Endometrial microvascular endothelial cells (primary cell): ENCODE data around the gene PDZD2. TPM values are rescaled to one million over a fixed set of nuclear protein-coding genes. Genes with fewer than 3 reads are reported as not detected.
"Not testable (repeated sequence)": the region's sequence is repeated elsewhere in the genome, so short reads cannot be mapped to it uniquely, and the experiment has no call there.

Experiments used
- in situ Hi-C: cut with HindIII; loops from 2 replicates; pipeline ENCODE4 v1.10.0; 2017; ENCODE audit warnings: low sequenced_read_pairs, low pct_unique_long_range_greater_than_20kb; ENCODE audit errors: inconsistent ontology term
- total RNA-seq: library from RNA; depleted of rRNA; stranded (reverse); fragments of >200 nt; gene quantifications from one replicate; pipeline ENCODE4 v1.2.3, GENCODE V29; 2015; ENCODE audit errors: inconsistent ontology term

Gene PDZD2
- total RNA-seq, 1 donor from 2014 or later: 5.4 TPM

DNA sequence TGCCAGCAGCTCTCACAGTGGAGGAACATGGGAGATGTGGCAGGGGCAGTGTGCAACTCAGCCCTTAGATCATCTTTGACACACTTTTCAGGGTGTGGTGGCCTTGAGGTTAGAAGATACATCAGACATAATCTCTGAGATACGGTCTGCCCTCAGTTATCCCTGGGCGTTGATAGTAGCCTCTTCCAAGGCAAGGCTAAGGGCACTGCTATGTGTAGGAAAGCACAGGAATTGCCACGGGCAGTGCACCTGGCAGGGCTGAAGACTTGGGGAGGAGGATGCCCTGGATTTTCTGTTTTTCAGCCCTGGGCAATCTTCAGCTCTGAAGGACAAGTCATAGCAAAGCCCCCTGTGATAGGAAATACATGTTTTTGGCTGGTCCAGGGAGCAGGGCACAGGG lies 328.5 kb downstream of the PDZD2 start:
- in situ Hi-C loops: no loop called here

DNA sequence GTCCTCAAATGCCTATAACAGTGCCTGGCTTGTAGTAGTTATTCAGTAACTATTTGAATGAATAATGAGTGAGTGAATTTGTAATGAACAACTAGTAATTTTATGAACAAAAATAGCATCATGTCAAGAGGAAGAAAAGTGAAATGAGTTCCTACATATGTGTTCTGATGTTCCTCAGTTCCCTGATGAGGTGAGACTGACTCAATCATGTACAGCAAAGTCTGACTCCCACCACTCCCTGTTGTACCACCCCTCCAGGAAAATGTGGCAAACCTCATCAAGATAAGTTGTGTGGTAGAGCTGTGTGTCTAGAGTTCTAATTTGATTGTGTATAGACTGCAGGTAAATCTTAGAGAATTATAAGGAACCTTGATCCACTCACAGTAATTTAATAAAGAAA lies 333.6 kb downstream of the PDZD2 start:
- in situ Hi-C loops: no loop called here

DNA sequence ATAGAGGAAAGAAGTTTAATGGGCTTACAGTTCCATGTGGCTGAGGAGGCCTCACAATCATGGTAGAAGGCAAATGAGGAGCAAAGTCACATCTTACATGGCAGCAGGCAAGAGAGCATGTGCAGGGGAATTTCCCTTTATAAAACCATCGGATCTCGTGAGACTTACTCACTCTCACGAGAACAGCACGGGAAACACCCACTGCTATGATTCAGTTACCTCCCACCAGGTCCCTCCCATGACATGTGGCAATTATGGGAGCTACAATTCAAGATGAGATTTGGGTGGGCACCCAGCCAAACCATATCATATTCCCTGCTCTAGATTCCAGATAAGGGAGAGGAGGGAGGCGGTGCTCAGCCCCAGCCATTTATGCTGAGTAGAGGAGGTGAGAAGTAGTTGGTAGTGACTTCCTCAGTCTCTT lies 336.3 kb downstream of the PDZD2 start:
- in situ Hi-C loops: not testable (repeated sequence)

DNA sequence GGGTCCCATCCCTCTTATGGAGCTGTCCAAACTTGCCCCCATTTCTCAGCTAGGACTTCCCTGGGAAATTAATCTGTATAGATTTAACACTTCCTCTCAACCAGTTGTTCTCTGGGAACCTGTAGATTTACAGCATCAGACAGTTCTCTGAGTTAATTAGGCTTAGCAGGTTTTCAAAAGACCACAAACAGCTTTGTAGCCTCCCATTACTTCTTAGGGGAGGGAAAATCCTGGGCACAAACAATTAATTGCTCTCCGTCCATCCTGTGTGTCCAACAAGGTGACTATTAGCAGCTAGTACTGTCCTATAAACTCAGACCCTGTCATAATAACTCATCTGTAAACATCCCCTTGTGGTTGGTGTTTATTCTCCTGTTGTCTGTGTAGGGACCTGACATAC lies 337.2 kb downstream of the PDZD2 start:
- in situ Hi-C loops: no loop called here

DNA sequence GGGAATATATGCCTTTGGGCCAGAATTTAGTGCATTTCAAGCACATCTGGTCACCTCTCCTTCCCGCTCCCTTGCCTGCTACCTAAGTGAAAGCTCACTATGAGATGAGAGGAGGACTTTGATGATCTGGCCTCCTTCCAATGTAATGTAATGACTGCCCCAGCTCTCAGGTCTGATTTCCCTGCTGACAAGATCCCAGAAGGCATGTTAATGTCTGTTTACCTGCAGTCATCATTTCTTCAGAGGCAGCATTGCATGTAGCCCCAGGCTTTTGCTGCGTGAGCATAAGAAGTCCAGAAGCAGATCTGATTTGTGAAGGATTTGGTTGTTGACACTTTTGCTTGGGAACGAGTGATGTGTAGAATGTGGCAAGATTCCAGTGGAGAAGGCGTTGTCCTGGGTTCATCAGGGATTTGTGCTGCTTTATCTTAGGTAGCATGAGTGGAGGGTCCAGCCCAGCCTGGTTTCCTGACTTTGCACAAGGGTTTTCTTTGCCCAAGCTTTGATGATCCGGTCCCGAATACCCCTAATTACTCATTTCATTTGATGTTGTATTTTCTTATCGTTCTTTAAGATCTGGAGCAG lies 342.5 kb downstream of the PDZD2 start:
- in situ Hi-C loops: no loop called here

DNA sequence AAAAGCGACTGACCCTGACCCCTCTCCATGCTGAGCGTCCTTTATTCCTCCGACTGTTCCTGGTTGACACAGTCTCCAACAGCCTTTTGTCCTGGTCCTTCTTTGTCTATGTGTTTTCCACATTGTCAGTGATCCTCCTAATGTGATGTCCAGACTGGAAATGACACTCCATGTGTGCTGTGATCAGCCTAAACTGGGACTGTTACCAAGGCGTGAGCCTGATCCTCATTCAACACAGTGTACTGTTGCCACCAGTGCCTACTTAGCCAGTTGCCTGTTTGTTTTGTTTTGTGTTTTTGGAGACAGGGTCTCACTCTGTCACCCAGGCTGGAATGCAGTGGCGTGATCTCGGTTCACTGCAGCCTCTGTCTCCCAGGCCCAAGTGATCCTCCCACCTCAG lies 343.1 kb downstream of the PDZD2 start:
- in situ Hi-C loops: no loop called here

DNA sequence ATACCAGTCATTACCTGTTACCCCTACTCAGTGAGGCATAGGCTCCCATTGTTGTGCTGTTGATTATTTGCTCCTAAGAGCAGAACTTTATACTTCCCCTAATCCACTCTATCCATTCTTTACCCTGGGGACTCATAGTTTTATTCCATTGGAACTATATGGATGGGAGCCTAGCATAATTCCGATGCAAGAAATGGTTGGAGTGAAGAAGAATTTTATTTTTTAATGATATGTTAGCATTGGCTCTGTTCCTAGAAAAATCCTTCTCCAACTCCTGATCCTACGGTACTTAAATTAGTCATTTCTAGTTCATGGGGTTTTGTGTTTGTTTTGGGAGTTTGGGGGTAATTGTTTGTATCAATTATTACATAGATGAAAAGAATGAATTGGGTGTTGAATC lies 343.7 kb downstream of the PDZD2 start:
- in situ Hi-C loops: no loop called here

DNA sequence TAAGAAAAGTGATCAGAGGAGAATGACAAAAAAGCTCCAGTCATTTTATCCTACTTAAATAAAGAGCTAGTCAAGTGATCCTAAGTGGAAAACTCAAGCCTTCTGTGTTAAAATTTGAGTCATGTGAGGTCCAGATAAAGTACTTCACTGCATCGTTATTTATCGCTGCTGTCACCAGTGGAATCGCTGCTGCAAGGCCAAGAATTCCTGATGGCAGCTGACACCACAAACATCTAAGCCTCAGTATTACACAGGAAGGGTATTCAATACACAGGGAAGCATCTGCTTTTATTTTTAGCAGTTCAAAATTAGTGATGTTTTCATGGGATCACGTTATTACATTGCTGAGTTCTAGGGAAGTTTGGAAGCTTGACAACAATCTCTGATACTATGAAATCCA lies 344.9 kb downstream of the PDZD2 start:
- in situ Hi-C loops: no loop called here

DNA sequence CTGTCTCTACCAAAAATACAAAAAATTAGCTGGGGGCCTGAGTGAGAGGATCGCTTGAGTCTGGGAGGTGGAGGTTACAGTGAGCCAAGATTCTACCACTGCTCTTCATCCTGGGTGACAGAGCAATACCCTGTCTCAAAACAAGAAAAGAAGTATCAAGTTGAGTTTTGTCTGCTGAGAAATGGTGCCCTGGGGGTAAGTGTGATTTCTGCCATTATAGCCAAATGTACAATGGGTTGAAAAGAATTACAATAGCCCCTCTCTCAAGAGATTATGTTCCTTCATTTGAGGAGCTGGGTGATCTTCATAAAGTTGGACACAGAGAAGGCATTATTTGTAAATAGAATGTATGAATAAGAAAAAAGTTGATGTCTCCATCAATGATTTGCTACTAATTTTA lies 345.8 kb downstream of the PDZD2 start:
- in situ Hi-C loops: no loop called here

DNA sequence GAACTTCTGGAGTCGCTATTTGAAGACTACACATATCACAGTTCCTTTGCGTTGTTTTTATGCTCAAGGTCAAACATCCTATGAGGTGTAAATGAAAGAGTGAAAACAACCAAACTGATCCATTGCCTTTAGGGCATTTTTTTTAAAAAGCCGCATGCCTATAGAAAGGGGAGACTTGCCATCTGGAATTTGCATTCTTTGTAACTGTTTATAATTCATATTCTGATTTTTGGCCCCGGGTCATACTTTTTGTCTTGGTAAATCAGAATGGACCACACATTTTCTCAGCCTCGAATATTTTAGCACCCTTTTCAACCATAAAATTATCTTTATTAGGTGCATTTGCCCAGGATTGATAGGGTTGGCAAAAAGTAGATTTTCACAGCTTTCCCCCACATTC lies 347.2 kb downstream of the PDZD2 start:
- in situ Hi-C loops: no loop called here

DNA sequence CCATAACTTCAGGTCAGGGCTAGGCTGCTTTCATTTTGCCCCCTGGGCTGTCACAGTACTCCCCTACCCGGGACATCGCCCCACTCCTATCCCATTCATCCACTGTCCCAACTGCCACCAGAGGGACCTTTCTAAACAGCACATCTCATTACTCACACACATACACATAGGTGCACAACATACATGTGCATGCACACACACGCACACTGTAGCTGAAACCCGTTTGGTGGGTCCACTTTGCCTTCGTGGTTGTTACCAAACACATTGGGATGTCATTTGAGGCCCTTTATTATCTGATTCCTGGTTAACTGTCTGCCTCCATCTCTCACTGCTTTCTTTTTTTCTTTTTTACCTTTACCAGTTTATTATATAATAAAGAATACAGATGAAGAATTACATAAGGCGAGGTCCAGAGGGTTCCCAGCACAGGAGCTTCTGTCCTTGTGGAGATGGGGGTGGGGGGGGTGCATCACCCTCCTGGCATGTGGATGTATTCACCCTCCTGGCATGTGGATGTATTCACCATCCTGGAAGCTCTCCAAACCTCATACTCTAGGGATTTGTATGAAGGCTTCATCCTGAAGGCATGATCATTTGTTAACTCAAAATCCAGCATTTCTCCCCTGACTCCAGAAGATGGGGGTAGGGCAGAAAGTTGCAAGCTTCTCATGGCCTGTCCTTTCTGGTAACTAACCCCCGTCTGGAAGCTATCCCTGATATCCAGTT lies 349.2 kb downstream of the PDZD2 start:
- in situ Hi-C loops: no loop called here

DNA sequence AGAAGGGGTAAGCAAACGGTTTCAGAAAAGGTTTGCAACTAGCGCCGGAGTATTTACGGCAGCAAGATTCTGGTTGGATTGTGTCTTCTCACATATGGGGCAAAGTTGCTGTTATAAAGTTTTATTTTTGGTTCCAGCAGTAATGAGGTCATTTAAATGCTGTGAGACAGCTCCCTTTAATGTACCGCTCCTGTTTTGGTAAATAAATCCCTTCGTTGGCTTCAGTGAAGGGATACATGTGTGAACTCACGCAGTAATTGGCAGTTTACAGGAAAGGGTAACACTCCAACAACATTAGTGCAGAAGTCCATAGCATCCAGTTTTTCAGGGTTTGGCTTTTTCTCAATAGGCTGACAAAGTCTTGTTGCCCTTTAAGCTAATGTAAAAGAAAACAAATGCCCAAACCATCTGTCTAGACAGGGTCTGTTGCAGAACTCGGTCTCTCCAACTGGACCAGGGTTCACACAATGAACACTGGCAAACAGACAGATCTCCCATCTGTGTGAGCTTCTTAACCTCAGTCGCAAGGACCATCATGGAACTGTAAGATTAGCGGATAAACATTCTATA lies 351.2 kb downstream of the PDZD2 start:
- in situ Hi-C loops: no loop called here

DNA sequence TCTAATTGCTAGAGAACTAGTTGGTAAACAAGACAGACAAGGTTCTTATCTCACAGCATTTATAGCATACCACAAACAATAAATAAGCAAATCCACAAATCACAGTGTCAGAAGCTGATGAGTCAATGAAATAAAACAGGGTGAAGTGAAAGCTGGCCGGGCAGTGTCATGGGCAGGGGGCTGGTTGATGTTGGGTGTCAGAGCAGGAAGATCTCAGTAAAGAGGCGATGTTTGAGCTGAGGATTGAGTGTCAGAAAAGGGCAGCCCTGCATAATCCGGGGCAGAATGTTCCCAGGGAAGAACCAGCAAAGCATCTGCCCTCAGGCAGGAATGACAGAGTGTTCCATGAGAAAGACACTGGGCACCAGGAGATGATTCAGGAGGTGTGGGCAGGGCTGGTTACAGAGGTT lies 351.8 kb downstream of the PDZD2 start:
- in situ Hi-C loops: no loop called here

DNA sequence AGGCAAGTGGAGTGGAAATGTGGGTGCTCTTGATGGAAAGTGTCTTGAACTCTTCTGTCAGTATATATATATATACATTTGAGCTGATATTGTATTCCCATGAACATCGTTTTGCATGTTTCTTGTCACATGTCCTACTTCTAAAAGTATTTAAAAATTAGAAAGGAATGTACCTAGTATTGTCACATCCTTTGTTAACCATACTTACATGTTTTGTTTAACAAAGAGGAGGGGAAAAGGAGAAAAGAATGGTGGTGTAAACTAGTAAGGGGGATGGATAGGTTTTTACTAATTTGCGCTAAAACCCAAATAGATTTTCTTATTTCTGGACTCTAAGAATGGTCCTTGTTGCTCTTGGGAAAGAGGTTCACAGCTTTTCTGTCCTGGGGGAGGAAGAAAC lies 353.4 kb downstream of the PDZD2 start:
- in situ Hi-C loops: no loop called here

DNA sequence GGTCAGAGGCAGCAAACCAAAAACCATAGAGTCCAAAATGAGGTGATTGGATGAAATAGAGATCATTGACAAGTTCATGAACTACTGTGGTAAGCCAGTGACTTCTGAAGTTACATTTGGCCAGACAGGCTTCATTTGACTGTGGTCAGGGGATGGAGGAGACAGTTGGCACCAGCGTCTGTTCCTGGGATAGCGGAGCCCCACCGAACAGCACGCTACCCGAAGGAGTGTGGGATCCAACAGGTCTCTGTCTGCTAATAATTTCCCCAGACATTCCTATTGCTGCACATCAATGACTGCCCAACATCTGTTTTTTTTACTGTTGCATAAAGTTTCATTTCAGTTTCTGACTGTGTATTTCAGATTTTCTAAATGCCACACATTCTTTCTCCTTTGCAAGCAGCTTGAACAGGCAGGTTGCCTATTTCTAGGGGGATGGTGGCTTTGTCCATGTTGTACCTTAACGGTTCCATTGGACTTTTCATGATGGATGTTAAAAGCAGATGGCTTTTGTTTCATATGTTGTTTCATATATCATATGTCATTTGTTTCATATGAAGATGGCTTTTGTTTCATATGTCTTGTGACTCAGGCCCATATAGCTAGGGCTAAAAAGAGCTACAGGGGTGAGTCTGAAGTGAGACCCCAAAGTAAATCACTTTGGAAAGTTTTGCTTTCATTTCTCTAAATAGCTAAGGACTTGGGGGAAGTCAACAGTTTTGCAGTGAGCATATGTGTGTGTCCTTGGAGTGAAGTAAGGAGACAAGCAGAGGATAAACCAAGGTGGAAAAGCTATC lies 354.4 kb downstream of the PDZD2 start:
- in situ Hi-C loops: no loop called here

DNA sequence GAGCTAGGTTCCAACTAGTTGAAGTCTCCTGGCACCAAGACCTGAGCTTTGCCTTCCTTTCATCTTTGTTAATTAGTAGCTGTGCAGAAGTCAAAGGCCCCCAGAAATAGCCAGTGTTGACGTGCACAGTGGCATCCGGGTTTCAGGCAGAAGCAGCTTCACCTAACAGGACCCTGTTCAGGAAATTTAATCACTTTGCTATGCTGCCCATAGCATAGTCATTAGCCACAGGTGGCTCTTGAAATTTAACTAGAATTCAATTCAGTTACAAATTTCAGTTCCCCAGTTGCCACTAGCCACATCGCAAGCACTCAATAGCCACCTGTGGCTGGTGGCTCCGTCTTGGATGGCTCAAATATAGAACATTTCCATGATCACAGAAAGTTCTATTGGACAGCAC lies 356.1 kb downstream of the PDZD2 start:
- in situ Hi-C loops: no loop called here

DNA sequence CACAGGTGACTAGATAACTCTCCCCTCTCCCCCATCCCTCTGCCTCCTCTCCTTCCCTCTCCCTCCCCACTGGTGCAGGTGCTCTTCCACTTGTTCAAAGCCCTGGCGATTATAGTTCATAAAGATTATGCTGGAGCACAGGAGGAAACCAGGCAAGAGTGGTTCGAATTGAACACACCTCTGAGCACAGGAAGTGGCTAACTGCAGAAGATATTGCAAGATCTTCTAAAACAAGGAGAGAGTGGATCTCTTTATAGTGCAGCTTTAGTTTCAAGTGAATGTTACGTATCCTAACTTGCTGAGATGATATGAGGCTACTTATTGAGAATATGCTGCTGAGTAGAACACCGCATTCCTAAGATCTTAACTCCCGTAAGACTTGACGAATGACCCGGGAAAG lies 356.8 kb downstream of the PDZD2 start:
- in situ Hi-C loops: no loop called here

DNA sequence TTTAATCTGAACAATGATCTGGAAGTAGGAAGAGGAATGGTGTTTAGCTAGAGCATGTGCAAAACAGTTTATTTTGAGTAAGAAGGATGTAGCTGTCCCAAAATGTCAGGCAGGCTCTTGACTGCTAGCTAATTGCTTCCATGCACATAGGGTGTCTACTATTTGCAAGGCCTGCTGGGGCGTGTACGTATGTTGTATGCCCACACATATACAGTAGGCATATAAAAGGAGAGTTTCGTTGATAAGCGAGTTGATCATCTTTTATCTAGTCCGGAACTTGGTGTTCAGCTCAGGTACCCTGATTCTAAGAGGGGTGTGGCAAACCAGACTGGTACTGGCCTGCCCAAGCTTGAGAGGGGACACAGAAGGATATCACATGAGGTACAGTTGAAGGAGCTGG lies 358.0 kb downstream of the PDZD2 start:
- in situ Hi-C loops: no loop called here

DNA sequence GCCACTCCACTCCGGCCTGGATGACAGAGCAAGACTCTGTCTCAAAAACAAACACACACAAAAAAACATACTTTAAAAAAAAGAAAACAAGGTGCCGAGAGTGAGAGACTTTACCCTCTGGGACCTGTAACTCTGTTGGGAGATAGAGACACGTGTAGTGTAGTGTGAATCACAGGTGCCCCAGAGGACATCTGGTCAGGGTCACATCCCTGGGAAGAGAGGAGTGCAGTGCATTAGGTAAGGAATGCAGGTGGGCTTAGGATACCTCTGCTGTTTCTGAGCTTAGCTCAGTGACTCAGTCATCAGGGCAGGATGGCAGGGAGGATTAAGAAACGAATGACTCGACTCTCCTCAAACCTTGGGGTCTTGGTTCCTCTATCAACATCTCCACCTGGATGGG lies 360.5 kb downstream of the PDZD2 start:
- in situ Hi-C loops: no loop called here

DNA sequence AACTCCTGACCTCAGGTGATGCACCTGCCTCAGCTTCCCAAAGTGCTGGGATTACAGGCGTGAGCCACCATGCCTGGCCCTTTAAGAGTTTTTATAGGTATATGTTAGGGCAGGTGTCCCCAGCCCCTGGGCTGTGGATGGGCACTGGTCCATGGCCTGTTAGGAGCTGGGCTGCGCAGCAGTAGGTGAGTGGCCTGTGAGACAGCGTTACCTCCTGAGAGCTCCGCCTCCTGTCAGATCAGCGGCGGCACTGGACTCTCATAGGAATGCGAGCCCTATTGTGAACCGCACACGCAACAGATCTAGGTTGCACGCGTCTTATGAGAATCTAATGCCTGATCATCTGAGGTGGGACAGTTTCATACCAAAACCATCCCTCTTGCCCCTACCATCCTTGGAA lies 361.8 kb downstream of the PDZD2 start:
- in situ Hi-C loops: no loop called here
